AG04450 (cell line): Measurements from ENCODE around the gene TAC3. TPM values are rescaled to one million over a fixed set of nuclear protein-coding genes. Genes with fewer than 3 reads are reported as not detected.

Experiments
- CTCF ChIA-PET: fragments of 300-600, 350-600 bp; formaldehyde crosslinking; extraction: SDS; loops from one replicate; lab custom pipeline; 2022; ENCODE audit warnings: antibody characterized with exemption, inconsistent platforms; lab: Charles Lee
- POLR2A ChIA-PET: fragments of 350-600 bp; formaldehyde crosslinking; extraction: SDS; loops from one replicate; lab custom pipeline; 2021; ENCODE audit warnings: antibody characterized with exemption, inconsistent platforms; lab: Yijun Ruan, JAX
- DNase-seq: peaks from one replicate; pipeline ENCODE4 v3.0.0-alpha.2; 2011; ENCODE audit warnings: low read depth, low spot score
- H3K27ac ChIP-seq: one replicate; pipeline ENCODE4 v1.5.1; 2012; ENCODE audit warnings: low read depth, low read length, control low read depth
- H3K27me3 ChIP-seq: one replicate; pipeline ENCODE4 v1.6.0; 2012; ENCODE audit warnings: low read length; ENCODE audit not compliant: control insufficient read depth, insufficient read depth
- H3K4me3 ChIP-seq: 2 replicates; pipeline ENCODE4 v1.5.1; 2011; ENCODE audit warnings: mild to moderate bottlenecking, low read depth, low read length, control low read depth
- H3K9me3 ChIP-seq: 2 replicates; pipeline ENCODE4 v1.5.1; 2012; ENCODE audit warnings: low read length; ENCODE audit not compliant: control insufficient read depth, insufficient read depth
- CTCF ChIP-seq: IDR thresholded peaks from 2 replicates; pipeline ENCODE4 v1.5.1; 2011; ENCODE audit warnings: low read depth, low read length, control low read depth, inconsistent platforms
- polyA plus RNA-seq: library from polyadenylated mRNA; depleted of rRNA; stranded (reverse); fragments of >200 nt; gene quantifications from 2 replicates; pipeline ENCODE4 v1.2.3, GENCODE V29; 2011

The TAC3 gene
- polyA plus RNA-seq, 1 experiment: 8.0 TPM

DNA sequence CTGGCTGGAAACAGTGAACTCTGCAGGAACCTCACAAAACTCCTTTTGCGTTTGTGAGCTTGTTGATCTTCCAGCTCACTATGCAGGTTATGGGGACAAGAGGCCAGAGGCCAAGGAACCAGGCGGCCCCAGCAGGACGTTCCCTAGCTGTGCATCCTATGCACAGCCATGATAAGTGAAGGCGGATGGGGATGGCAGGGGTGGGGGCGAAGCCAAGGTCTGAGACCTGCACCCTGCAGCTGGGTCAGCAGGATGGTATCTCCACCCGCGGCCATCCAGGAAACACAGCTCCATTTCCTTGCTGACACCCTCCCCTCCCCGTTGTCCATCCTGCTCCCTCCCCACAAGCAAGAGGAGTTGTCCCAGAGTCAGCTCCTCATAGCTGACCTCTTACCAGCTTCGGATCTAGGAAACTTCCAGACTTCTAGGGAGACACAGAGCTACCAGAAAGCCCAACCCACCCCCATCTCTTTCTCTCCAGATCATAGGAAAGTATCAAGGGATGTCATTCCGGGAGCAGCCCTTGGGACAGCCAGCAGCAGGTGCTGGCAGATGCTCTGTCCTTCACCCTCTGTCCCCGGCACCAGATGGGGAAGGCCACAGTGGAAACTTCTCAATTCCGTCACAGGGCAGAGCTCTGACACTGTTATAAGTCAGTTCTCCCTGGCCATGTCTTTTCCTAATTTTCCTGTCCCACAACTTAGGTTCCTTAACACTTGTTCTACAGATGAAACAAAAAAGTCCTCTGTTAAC, 19.4 kb downstream of the TAC3 start:
- POLR2A ChIA-PET: interaction anchor here (0.6 kb wide), 1 partner anchor 245 kb away, joined by 4 read pairs; no protein-coding TSS in a partner anchor
- H3K27me3 ChIP-seq: no peaks in the 10 kb centered on the region
- no peak for TF ChIP-seq CTCF
- no peak for DNase-seq
- CTCF ChIA-PET: interaction anchor here (0.5 to 2.9 kb wide), 4 partner anchors 10 to 239 kb away, joined by 3 to 11 read pairs (median 6); no protein-coding TSS in a partner anchor
- H3K4me3 ChIP-seq: no peak overlapping the region
- no peaks in the 10 kb centered on the region for H3K9me3 ChIP-seq
- no peak overlapping the region for H3K27ac ChIP-seq

- TF ChIP-seq CTCF: no peak
- ChIA-PET CTCF (interaction anchor here (0.5 to 2.9 kb wide), 3 partner anchors 9 to 239 kb away, joined by 3 to 11 read pairs (median 9); no protein-coding TSS in a partner anchor), POLR2A (no interaction called here)
- Histone ChIP-seq H3K27ac (no peak overlapping the region), H3K27me3 (no peaks in the 10 kb centered on the region), H3K4me3 (no peak overlapping the region), H3K9me3 (no peaks in the 10 kb centered on the region)
- no peak for DNase-seq
Observed at GRCh38 chr12:56995930-56996496, 20.3 kb downstream of the TAC3 start.

GRCh38 chr12:56995201-56995929, 21.0 kb downstream of the TAC3 start:
- ChIA-PET CTCF (interaction anchor here (0.5 kb wide), 1 partner anchor 238 kb away, joined by 7 read pairs; no protein-coding TSS in a partner anchor), POLR2A (no interaction called here)
- H3K4me3 ChIP-seq: no peak overlapping the region
- TF ChIP-seq CTCF: no peak
- no peaks in the 10 kb centered on the region for H3K9me3 ChIP-seq
- no peak for DNase-seq
- H3K27me3 ChIP-seq: no peaks in the 10 kb centered on the region
- no peak overlapping the region for H3K27ac ChIP-seq

DNA sequence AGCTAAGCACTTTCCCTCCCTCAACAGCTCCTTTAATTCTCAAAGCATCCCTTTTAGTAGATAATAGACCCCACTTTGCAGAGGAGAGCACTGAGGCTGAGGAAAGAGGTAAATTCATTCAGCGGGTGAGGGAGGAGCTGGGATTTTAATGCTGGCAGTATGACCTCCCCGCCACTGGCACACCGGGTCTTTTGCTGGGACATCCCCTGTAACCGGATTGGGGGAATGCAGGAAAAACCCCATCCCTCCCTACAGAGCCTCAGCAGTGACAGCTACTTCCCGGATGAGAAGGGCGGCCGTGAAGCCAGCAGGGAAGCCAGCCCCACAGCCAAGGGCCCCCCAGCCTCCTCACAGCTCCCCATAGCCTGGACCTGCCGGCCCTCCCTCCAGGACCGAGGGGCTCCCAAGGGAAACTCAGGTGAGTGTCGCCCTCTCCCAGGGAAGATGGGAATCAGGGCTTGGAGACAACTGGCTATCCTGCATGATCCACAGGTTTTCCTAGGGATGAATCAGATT, 22.0 kb downstream of the TAC3 start:
- DNase-seq: no peak
- CTCF ChIA-PET: interaction anchor here (0.8 kb wide), 1 partner anchor 232 kb away, joined by 4 read pairs; no protein-coding TSS in a partner anchor
- Histone ChIP-seq H3K9me3 (no peaks in the 10 kb centered on the region), H3K27ac (no peak overlapping the region), H3K27me3 (peaks cover 3% of the 10 kb centered on the region), H3K4me3 (no peak overlapping the region)
- no peak for TF ChIP-seq CTCF
- POLR2A ChIA-PET: no interaction called here
